Activated gamma-delta T cell treated with anti-CD3 and anti-CD28 coated beads, Interleukin-2, amount 50 U/mL, for 16 hours (primary cell): ENCODE data around the gene NTN1.

Source experiments
- DNase-seq: peaks from one replicate; pipeline ENCODE4 v3.0.0-alpha.2; 2020; ENCODE audit warnings: low read depth

The NTN1 gene

DNA sequence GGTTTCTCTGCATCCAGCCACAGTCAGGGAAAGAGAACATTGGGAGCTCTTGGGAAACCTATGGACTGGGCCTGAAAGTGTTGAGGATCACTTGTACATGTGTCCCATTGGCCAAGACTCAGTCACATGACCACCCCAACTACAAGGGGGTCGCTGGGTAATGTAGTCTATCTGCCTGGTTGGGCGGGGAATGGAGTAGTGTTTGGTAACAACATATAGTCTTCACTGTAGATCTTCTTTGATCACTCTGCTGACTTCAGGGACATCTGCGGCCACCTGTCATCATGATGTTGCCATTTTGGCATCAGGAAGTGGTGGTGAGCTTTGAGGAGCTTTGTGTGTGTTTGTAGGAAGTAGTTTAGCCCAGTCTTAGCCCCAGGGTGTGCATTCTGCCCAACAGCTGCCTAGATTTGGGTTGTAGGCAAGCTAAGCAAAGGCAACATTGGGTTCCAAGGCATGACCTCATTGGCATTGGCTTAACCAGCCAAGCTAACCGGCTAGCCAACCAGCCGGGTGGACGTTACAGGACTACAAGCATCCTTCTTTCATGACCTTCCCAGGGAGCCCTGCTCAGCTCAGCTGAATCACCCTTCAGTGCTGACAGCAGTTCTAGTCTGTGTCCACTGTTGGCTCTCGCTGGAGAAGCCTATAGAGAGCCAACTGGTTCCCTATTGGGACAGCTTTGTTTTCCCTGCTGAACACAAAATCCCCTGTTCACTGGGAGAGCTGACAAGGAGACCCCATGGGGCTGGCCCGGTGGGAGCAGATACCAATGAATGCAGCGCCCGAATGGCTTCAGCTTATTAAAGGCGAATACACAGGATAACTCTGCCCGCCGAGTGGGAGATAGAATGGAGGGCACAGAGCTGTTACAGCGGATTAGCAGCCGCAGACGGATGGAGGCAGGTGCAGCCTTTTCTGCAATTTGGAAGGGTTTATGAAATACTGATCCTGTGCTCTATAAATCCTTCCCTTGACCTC, 178.6 kb downstream of the NTN1 start:
- no peak for DNase-seq

DNA sequence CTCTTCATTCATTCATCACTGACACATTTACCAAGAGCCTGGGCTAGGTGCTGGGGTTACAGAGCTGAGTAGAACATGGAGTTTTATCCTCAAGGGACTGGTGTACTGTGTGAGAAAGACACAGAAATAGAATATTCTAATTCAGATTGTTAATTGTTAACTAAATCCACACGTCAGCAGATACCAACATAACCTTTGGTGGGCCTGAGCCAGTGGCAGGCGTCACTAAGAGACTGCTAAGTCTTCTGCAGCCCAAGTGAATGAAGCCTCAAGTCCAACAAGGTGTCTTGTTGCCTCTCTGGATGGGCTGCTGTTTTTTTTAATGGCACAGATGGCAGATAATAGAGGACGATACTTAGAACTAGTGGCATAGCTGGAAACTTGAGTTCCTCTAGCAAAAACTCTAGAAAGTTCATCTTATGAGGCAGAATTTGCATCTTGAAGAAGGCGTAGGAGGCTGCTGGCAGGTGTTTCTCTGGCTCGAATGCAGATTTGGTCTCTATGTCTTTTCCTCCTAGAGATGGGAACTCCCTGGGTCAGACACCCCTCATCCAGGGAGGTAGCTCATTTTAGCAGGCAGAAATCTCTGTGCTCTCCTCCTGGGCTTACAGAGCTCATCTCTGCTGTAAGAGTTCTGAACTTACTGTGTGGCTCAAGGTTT, 179.5 kb downstream of the NTN1 start:
- DNase-seq = no peak

DNA sequence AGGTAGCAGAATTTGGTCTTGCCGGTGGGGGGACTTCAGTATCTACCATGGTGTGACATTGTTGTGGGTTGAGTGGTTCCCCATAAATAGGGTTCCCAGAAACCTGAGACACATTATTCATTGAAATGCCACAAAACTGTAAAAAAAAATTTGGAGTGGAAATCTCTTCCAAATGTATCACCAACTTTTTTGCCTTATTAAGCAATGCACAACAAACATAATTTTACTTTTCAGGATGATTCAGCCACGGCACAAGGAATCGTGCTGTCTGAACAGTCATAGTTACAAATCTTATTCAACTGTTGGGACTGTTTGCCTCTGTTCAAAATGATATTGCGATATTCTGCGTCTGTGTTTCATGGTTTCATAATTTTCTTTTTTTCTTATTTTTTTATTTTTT, 181.2 kb downstream of the NTN1 start:
- DNase-seq = no peak

DNA sequence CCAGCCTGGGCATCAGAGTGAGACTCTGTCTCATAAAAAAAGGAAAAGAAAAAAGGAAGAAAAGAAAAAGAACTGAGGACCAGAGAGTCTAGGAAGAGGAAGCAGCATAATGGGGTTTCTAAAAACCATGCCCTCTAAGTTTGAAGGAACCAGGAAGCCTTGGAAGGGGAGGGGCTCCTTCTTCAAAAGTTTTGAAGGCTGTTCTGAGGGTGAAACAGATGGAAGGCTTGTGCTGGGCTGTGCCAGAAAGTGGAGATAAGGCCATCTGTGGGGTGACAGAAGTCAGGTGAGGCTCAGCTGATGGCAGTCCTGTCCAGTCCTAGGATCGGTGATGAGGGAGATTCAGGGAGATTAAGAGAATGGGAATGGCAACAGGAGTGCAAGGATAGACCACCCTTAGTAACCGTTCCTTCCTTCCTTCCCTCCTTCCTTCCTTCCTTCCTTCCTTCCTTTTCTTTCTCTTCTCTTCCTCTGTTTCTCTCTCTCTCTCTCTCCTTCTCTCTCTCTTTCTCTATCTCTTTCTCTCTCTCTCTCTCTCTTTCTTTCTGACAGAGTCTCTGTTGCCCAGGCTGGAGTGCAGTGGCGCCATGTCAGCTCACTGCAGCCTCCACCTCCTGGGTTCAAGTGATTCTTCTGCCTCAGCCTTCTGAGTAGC, 182.6 kb downstream of the NTN1 start:
- no peak for DNase-seq

DNA sequence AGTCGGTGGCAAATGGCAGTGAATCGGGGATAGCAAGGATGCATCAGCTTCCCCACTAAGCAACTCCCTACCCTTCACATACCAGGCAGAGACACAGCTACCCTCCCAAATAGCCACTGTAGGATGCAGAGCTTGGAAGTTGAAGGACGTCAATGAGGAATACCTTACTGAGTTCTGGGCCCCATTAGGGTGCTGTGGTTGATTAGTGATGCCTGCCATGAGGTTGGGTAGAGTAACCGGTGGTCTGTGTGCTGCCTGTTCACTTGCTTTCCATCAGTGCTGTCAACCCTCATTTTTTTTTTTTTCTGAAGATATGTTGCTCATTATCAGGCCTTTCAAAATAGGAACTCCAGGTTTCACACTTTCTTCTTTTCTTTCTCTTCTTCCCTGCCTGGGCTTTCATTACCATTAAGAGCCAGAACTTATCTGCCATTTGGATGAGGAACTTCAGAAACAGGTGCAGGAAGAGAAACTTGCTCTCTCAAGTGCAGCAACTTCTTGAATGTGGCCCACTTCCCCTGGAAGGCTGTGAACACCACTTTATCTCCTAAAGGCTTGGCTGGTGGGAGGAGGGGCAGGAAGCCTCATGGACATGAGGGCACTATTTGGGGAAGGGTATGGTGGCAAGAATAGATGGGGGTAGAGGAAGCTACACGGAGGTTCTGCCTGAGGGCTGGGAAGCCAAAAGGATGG, 183.5 kb downstream of the NTN1 start:
- no peak for DNase-seq

DNA sequence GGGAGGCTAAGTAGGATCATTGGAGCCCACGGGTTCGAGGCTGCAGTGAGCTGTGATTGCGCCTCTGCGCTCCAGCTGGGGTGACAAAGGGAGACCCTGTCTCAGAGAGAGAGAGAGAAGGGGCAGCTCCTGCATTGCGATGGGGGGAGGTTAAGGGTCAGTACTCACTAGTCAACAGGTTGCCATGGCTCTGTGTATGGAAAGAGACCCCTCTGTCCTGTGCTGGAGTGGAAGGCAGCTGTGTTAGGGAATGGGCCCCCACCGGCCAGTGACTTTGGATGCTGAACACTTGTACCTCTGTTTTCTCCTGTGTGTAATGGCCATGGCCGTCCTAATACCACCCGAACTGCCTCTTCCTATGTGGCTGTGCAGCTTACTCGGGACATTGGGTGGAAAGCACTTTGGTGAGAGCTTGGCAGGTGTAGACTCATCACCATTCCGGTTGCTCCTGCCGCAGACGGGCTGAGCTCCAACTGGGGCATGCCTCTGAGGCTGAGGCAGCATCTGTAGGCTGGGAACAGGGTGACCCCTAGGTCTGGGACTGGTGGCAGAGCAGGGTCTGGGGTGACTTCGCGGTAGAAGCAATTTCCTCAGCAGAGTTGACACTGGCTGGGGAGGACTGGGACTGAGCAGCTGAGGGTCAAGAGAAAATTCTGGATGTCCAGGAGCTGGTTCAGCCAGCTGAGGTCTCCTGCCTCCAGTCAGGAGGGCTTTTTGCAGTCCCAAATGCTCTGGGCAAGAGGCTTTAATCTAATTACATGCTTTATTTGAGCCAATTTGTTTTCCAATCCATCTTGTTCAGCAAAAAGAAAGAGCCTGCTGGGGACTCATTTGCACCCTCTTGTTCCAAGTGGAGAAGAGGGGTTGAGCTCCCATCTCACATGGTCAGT, 184.5 kb downstream of the NTN1 start:
- DNase-seq = no peak

DNA sequence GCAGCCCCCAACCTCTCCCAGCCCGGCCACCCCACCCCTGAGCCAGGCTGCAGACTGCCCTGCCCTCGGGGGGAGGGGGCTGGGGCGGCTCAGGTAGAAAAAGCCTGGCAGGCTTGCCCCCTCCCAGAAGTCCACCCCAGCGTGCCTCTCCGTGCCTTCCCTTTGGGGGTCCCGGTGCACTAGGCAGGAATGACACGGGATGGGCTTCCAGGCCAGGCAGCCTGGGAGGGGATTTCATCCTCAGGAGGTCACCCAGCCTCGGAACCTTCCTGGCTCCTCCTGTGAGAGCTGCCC, 185.0 kb downstream of the NTN1 start:
- no peak for DNase-seq

DNA sequence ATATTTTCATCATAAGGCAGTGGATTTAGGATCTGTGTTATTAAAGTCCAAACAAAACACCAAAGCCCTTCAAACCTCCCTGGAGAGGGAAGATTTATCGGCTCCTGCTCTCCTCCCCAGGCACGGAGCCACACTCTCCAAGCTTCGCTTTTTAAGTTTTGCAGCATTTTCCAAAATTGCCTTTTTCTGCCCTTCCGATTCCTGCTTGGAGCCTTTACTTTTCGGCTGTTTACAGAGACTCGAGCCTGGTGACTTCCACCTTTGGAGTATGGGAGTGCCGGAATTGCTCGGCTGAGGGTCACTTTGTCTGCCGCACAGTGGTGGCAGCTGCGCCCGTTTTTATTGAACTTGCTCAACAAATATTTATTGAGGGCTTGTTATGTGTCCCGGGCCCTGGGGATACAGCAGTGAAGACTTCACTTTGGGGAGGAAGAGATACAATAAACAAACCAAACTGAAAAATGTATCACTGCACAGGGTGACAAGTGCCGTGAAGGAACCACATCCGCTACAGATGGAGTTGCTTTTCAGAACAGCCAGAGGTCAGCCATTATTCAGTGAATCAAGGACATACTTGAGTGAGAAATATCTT, 185.5 kb downstream of the NTN1 start:
- no peak for DNase-seq

DNA sequence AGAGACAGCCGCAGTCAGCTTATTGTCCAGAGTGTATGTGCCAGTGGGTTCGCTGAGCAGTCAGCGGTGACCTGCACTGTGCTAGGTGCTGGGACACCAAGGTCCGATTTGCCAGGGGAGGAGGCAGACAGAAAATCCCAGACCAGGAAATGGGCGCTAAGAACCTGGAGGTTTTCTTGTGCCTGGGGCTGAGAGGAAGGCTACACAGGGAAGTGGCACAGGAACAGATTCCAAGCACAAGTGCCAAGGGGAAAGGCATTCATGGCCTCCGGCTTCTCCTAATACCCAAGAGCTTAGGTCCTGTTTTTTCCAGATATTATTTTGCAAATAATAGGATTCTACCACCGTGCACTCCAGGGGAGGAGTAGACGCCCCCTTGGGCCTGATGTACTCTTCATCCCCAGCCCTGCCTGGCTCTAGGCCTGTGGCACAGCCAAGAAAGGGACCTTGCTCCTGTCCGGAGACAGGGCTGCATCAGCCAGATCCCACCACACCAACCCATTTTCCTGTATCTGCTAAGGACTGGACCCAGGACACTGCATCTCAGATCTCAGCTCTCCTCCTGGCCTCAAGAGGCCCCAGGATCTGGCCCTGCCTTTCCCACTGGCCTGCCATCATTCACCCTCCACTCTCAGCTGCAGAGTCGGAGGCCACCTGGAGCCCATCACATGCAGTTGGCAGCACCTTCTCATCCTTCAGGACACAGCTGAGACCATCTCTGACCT, 187.2 kb downstream of the NTN1 start:
- no peak for DNase-seq

DNA sequence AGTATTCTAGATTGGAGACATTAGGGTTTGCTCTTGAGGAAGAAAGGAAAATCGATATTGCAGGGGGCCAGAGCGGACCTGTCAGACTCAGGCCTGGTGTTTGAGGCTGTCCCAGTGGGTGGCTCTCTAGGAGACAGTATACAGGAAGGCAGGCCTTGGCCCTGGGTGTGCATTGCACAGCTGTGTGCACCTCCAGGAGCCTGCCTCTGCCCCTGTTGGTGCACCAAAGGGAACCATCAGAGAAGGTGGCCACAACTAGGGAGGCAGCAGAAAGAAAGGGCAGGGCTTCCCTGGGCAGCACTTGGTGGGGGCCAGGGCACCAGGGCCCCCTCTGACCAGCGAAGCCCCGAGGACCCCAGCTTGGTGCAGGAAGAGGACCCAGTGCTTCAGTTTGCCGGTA, 188.0 kb downstream of the NTN1 start:
- no peak for DNase-seq

DNA sequence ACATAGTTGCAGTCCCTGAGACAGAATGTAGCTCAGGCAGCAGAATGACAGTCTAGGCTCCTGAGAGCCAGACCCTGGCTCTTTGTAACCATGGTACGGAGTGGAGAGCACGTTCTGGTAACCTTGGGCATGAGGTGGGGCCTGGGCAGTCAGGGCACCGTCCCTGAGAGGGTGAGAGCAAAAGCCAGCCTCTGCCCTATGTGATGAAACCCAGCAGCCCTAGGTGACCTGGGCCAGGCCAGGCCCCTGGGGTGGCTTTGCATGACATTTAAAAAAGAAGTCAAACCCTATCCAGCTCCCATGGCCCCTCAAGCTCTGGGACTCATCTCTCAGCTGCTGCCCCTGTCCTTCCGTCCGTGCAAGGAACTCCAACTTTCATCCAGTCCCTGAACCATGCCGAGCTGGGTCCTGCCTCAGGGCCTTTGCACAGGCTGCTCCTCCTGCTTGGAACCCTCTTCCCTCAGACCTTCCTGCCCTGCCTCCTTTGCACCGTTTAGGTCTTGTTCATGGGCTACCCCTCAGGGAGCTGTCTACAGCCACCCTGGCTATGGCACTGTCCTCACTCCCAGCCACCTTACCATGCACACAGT, 188.6 kb downstream of the NTN1 start:
- DNase-seq = no peak

DNA sequence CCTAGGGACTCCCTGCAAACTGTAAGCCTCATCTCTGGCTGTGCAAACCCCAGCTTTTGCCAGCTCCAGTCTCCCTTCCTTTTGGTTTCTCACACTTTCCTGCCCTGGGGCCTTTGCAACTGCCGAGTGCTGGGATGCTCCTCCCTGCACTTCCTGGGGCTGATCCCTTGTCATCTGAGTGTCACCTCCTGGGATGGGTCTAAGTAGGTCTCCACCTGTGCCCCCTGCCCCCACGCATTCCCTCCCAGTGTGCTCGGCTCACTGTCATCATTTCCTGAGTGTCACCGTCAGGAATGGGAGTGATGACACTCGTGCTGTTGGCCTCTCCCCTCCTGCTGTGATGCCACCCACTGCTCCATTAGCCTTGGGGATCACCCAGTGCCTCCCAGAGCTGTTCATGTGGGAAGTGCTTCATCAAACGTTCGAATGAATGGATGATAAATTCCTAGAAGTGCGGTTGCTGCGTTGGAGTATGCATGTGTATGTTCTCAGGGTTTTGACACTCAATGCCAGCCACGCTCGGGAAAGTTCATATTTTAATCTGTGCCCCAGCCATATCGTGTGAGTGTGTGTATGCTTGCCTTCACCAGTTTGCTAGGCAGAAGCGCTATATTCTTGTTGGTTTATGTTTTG, 189.9 kb downstream of the NTN1 start:
- no peak for DNase-seq

DNA sequence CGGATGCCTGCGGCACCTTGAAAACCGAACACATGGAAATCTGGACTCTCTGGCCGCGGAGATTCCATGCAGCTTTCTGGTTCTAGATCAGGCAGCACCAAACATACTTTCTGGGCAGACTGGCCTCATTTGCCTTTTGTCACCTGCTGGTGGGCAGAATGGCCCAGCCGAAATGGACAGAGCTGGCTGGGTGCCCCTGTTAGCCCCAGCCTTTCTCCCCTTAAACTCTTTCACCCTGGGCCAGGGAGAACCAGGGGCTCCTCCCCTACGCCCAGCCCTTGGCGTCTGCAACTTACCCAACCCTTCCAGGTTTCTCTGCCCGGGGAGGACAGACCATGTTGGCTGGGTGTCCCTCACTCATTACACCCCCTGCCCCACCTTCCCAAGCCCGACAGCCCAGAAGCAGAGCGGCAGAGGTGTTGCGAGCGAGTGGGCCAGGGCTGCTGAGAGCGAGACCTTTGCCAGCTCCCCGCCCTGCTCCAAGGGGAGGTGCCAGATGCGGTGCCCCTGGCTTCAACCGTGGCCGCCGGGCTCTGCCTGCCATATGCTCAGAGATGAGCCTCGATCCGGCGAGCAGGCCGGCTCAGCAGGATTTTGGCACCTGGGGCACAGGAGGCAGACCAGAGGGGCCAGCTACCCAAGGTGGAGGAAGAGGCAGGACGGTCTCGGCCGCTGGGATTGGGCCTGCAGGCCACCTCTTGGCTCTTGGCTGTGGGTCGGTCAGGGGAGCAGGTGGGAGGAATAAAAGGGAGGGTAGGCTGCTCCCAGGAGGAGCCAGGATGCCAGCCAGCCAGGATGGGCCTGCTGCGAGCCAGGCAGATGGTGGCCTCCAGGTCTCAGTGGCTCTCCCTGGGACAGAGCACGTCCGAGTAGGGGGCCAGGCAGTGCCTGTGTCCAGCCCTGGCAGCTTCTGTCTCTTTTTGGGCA, 191.3 kb downstream of the NTN1 start:
- no peak for DNase-seq

DNA sequence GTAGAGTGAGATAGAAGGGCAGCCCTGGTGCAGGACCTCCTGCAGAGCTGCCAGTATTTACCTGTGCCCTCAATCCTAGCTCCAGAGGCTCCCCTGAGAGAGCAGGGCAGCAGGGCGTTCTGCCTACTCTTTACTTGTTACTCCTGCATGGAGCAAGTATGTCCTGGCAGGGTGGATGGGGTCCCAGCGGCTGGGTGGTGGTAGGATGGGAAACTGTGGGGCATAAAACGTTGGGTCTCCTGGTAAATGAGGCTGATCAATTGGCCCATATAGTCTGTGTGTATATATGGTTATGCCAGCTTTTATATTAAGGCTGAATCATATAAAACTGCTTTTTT, 192.0 kb downstream of the NTN1 start:
- no peak for DNase-seq

DNA sequence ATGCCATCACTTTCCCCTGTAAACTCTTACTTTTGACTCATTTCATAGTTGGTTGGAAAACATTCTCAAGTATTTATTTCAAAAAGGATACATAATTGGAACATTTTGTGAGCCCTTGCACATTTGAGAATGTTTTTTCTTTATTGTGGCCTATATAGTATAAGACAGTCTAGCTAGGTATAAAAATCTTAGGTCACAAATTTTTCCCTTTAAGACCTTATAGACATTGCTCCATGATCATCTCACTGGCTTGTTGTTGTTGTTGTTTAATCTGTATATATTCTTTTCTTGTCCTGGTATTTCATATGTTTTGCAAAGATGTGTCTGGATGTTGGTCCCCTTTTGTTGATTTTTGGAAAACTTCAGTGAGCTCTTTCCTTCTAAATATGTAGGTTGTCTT, 194.2 kb downstream of the NTN1 start:
- no peak for DNase-seq

DNA sequence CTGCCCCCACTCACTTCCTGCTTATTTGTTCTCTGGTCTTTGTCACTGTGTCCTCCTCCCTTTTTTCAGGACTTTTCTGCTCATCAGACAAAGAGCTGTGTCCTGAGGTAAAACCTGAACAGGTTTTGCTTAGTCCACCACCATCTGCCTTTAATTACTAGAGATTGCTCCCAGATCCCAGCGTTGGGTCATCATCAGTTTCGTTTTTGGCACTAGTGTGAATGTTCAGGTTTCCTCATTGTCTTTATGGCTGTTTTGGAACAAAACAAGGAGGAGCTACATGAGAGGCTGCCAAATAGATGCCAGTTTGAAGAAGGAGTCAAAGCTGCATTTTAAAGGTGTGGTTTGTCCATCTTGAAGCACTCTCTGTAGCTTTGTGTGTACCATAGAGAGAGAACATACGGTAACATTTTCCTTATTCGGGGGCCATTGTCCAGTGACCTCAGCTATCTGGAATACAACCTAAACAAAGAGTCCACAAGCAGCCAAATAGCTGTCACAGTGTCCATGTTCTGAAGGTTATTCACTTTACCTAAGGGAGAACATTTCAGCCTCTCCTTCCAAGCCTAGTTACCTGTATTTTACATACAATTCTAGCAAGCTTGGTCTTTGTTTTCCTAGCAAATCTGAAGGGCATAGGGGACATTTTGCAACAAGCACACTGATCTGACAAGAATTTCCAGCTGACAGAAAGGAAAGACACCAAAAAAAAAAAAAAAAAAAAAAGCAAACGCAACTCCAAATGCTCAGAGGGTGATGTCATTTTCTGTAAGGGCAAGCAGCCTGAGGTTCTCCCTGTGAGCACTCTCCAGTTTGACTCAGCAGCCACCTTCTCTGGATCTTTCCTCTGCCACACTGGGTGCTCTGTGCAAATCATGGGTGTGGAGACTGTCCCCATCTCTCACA, 196.1 kb downstream of the NTN1 start:
- DNase-seq = no peak

DNA sequence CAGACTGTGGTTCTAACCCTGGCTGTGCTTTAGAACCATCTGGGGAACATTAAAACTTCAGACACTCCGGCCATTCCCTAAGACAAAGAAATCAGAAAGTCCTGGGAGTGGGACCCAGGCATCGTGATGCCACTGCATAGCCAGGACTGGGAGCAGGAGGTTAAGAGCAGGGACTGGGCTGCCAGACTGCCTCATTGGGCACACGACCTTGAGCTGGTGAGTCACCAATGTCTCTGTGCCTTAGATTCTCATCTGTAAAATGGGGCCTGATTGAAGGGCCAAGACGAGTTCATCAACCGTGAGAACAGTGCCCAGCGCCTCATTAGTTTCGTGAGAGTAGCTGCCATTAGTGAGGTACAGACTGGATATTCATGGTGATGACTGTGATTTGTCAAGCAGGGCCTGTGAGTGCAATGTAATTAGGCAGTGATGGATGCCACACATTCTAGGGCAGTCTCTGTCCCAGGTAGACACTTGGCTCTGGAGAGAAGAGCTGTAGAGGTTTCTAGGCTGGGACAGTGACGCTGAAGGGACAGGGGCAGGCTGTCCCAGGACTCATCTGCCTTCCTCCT, 196.8 kb downstream of the NTN1 start:
- DNase-seq = no peak
